NCI-H1092 (cell line): ENCODE data around the gene MAP2.
A peak's percentile ranks its signal among the peaks of the same experiment; 100 is the strongest.

Experiments
- DNase-seq: peaks from one replicate; lab custom pipeline; 2025; lab: John Stamatoyannopoulos, UW

MAP2 gene

DNA sequence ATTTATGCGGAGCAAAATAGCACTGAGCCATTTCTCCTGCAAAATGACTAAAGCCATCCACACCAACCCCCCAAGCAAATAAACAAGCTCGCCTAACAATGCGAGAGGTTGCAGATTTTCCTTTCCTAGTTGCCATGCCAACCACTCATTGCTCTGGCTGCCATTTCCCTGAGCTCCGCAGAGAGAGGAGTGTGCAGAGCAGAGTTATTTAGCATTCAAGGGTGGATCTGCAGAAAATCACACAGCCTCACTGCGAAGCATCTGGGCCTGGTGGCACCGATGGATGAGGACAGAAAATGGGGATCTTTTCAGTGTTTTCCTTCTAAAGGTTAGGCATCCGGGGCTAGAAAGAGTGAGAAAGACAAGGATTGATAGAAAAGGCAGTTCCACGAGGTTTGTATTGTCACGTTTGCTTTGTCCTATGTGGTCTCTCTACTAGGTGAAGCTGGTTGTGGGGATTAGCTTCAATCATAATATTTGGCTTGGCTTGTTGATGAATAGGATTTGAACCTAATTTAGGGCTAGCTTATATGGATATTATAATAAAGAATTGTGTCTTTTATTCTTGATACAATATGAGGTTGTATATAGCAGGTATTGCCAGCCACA is 237.5 kb downstream of the MAP2 start:
- peak; percentile 64 for DNase-seq

GRCh38 chr2:209662021-209662420 is 238.2 kb downstream of the MAP2 start:
- DNase-seq: no peak

DNA sequence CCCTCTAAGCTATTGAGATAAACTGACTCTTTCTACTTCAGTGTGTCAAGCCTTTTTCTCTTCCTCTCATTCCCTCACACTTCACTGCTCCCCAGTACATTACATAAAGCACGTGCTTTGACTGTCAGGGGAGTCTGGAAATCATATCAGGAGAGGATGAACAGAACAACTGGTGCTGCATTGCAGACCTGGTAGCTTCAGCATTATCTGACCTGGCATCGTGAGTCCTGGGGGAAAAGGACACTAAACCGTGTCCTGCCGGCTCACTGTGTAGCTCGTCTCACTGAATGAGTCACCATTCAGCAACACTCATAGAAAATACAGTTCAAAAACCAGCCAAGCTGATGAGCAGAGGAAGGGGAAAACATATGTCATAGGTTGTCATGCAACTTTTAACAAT is 239.3 kb downstream of the MAP2 start:
- no peak for DNase-seq

GRCh38 chr2:209663656-209664055 is 239.8 kb downstream of the MAP2 start:
- DNase-seq: no peak

- no peak for DNase-seq
Observed at GRCh38 chr2:209666296-209666695, 242.4 kb downstream of the MAP2 start.

- no peak for DNase-seq
Observed at GRCh38 chr2:209671020-209671680, 247.3 kb downstream of the MAP2 start.

- no peak for DNase-seq
Observed at GRCh38 chr2:209673811-209674210, 250.0 kb downstream of the MAP2 start.

GRCh38 chr2:209680596-209680995 is 256.7 kb downstream of the MAP2 start:
- DNase-seq: no peak

DNA sequence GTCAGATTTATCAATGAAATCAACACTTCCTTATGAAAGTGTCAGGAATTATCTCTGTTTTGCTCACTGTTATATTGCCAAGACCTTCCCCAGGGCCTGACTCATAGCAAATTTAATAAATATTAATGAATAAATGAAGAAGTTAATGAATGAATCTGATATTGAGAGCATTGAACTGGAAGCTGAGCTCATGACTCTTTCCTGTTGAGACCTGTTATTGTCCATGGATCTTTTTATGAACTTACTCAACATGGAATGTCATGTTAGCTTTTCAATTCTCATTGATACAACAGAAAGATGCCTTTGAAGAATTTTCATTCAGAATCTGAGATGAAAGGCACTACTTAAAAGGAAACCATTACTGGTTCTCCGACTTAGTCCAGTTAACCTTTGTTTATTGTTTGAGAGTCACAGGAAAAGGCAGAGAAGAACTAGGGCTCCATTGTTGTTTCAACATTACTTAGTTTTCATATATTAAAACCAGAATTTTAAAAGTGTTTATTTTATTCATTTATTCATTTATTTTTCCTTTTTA is 257.4 kb downstream of the MAP2 start:
- no peak for DNase-seq

DNA sequence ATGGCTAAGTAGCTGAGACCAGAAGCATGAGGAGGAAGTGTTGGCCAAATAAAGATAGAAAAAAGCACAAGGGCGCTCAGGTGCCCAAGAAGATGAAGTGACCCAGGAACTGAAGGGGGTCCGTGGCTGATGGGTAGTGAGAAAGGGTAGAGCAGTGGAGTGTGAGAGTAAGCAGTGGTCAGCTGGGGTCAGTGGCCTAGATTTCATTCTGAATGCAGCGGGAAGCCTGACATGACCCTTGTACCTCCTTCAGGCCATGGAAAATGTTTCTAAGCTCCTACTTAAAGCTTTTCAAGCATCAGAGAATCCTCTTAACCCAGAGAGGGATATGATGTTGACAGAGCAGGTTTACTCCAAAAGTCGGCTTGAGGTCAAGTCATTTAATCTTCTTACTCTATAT is 258.8 kb downstream of the MAP2 start:
- no peak for DNase-seq

DNA sequence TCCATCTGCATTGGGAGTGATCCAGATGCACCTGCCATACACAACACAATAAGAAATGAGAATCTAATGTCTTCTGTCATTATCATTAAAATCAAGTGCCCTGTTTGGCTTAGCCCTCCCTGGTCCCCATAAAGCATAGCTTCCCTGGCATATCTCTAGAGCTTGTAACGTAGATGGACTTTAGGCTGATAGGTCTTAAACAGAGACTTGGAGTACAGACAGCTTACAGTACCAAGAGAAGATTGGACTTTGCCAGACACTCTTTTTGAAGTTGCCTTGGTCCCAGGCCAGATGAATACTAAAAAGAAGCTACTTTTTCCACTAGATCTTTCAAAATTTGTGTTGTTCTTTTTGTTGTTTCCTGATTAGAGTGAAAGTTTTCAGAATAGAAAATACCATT is 261.5 kb downstream of the MAP2 start:
- DNase-seq: no peak

- DNase-seq: no peak
Observed at GRCh38 chr2:209685963-209686362, 262.1 kb downstream of the MAP2 start.

DNA sequence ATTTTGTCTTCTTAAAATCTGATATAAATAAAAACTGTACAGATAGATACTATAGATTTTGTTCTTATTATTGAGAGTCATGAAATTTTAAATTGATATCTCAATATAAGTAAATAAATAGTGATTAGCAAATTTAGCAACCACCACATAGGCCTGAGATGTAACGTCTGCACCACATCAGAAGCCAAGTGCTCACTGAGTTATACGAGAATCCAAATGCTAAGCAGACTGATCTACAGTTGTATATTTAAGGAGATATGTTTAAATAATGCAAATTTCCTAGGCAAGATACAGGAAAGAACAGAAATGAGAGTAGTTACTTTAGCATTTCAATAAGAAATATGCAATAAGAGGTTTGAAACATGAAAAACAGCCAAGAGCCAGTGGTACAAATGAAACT is 262.6 kb downstream of the MAP2 start:
- DNase-seq: no peak

DNA sequence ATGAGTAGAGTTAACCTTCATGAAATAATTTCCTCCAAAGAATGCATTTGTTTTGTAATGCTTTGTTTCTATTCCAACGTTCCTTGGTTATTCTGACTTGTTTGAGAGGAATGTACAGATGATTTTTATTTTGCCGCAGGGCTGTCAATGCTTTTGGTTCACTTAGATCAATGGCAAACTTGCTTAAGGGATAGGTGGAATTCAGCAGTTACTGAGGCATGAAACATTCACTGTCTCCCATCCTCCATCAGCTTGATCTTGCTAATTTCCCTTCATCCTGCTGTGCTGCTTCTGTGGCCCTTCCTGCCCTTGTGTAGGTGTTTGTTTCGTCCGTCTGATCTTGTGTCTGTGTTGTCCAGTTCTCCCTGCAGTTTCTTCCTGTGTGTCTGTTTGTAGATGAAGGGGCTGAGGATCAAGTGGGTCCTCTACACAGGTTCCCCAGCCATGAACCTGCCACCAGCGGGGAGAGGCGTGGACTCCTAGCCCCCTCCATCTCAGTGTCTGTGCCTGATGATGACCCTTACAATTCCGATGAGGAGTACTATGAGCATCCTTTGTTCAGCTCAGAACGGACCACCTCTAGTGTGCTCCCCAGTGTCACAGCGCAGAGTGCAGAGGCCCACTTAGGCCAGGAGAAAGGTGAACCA is 263.6 kb downstream of the MAP2 start:
- DNase-seq: no peak

DNA sequence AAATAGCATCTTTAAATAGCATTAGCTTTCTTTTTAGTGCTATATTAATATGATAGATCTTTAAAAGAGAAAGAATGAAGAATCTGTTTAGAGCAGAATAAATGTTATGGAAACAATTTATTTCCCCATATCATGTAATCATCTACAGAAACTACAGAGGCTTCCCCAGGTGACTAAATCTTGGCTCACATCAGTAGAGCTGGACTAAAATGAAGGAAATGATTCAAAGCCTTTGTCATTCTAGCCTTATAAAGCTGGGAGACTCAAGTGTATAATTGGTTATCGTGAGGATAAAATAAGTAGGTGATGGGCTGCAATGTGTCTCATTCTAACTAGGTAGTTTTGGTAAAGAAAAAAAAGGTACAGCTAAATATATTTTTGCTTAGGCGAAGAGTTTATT is 264.5 kb downstream of the MAP2 start:
- no peak for DNase-seq

GRCh38 chr2:209690029-209690754 is 266.3 kb downstream of the MAP2 start:
- DNase-seq: no peak

DNA sequence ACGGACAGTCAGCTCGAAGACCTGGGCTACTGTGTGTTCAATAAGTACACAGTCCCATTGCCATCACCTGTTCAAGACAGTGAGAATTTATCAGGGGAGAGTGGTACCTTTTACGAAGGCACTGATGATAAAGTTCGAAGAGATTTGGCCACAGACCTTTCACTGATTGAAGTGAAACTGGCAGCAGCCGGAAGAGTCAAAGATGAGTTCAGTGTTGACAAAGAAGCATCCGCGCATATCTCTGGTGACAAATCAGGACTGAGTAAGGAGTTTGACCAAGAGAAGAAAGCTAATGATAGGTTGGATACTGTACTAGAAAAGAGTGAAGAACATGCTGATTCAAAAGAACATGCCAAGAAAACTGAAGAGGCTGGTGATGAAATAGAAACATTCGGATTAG is 270.9 kb downstream of the MAP2 start:
- DNase-seq: no peak

- no peak for DNase-seq
Observed at GRCh38 chr2:209696836-209697711, 273.2 kb downstream of the MAP2 start.

DNA sequence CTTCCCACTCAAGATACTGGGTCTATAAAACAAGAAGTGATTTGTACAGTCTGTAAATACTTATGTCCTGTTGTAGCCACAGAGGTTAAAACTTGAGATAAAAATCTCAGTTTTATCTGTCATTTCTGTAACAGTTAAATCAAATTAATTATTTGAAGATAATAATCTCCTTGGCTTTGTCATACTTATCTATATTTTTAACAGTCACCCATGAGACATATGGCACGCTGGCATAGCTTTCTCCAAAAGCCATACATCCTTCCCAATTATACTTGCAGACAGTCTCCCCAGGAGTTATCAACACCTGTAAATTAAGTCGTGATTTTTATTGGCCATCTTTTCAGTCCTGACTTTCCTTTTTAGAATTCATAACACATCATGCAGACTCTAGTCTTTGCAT is 278.9 kb downstream of the MAP2 start:
- DNase-seq: no peak

DNA sequence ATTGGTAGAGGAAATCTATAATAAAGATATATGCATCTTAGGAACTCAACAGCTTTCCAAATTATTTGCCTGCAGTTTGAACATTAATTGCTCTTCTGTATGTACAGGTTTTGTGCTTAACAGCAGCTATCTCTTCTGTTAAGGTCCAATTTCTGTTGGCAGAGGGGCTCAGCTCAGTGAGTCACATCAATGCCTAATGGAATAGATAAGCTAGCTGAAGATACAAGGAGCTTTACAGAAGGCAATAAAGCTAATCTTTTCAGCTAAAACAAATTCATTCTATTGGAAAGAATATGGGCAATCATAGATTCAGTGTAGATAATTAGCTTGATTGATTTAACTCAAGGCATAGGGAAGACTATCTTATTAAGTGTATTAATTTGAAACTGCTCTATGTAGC is 289.4 kb downstream of the MAP2 start:
- DNase-seq: no peak

GRCh38 chr2:209719034-209719433 is 295.2 kb downstream of the MAP2 start:
- DNase-seq: no peak

DNA sequence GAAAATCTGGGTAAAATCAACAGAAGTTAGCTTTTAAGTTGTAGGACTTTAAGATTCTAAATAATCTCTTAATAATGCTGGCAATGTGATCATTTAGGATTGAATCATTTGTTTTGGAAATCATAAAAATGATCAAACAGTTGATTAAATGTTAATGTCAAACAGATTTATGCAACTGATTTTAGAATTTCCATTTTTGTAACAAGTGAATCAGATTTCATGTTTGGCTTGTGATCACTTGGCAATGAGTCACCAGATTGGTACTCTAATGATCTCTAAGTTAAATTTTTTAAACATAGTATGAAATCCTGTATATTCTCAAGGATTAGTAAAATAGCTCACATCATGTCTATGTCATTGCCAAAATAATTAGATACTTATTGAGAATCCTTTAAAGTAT is 297.6 kb downstream of the MAP2 start:
- no peak for DNase-seq
